HG03064 (cell line): ENCODE results near the gene SOCS3.
A peak's percentile ranks its signal among the peaks of the same experiment; 100 is the strongest.

ENCODE experiments used
- ATAC-seq: cut with Tn5 transposase; IDR thresholded peaks from one replicate; pipeline ENCODE4 v1.9.1; 2021; ENCODE audit warnings: low read depth; ENCODE audit not compliant: unreplicated experiment

The SOCS3 gene

GRCh38 chr17:78359997-78360370 is at the start of gene SOCS3:
Gene SOCS3, minus strand, starts transcription at chr17:78360077. Its CDS starts 982 bp downstream, at chr17:78359095.
- ATAC-seq = peak; percentile 28

GRCh38 chr17:78409191-78409928 is 49.5 kb upstream of the SOCS3 start:
- no peak for ATAC-seq

- ATAC-seq = no peak
Measured at GRCh38 chr17:78408476-78409050, 48.7 kb upstream of the SOCS3 start.

GRCh38 chr17:78407387-78408000 is 47.6 kb upstream of the SOCS3 start:
- ATAC-seq = no peak

GRCh38 chr17:78406920-78407319 is 47.0 kb upstream of the SOCS3 start:
- ATAC-seq = no peak

- ATAC-seq = no peak
Measured at GRCh38 chr17:78406396-78406795, 46.5 kb upstream of the SOCS3 start.

- ATAC-seq = no peak
Measured at GRCh38 chr17:78403822-78404221, 43.9 kb upstream of the SOCS3 start.

- no peak for ATAC-seq
Measured at GRCh38 chr17:78401891-78402290, 42.0 kb upstream of the SOCS3 start.

- no peak for ATAC-seq
Measured at GRCh38 chr17:78401246-78401645, 41.4 kb upstream of the SOCS3 start.

- ATAC-seq = no peak
Measured at GRCh38 chr17:78400581-78401240, 40.8 kb upstream of the SOCS3 start.

- ATAC-seq = no peak
Measured at GRCh38 chr17:78399693-78400144, 39.8 kb upstream of the SOCS3 start.

- ATAC-seq = no peak
Measured at GRCh38 chr17:78399028-78399692, 39.3 kb upstream of the SOCS3 start.

- ATAC-seq = no peak
Measured at GRCh38 chr17:78398390-78398789, 38.5 kb upstream of the SOCS3 start.

- ATAC-seq = no peak
Measured at GRCh38 chr17:78397681-78398101, 37.8 kb upstream of the SOCS3 start.

- ATAC-seq = no peak
Measured at GRCh38 chr17:78396441-78397337, 36.8 kb upstream of the SOCS3 start.

GRCh38 chr17:78395155-78395554 is 35.3 kb upstream of the SOCS3 start:
- no peak for ATAC-seq

GRCh38 chr17:78394209-78394608 is 34.3 kb upstream of the SOCS3 start:
- no peak for ATAC-seq

GRCh38 chr17:78393575-78393974 is 33.7 kb upstream of the SOCS3 start:
- no peak for ATAC-seq

- no peak for ATAC-seq
Measured at GRCh38 chr17:78392295-78392694, 32.4 kb upstream of the SOCS3 start.

GRCh38 chr17:78391843-78392242 is 32.0 kb upstream of the SOCS3 start:
- no peak for ATAC-seq
